SHP77 (cell line): Measurements from ENCODE around the gene HMBS.
A peak's percentile ranks its signal among the peaks of the same experiment; 100 is the strongest.
"Not testable (repeated sequence)": the region's sequence is repeated elsewhere in the genome, so short reads cannot be mapped to it uniquely, and the experiment has no call there.

Experiments used
- DNase-seq, 2 experiments: peaks; one replicate each; lab custom pipeline; 2025; lab: John Stamatoyannopoulos, UW

Gene HMBS

DNA sequence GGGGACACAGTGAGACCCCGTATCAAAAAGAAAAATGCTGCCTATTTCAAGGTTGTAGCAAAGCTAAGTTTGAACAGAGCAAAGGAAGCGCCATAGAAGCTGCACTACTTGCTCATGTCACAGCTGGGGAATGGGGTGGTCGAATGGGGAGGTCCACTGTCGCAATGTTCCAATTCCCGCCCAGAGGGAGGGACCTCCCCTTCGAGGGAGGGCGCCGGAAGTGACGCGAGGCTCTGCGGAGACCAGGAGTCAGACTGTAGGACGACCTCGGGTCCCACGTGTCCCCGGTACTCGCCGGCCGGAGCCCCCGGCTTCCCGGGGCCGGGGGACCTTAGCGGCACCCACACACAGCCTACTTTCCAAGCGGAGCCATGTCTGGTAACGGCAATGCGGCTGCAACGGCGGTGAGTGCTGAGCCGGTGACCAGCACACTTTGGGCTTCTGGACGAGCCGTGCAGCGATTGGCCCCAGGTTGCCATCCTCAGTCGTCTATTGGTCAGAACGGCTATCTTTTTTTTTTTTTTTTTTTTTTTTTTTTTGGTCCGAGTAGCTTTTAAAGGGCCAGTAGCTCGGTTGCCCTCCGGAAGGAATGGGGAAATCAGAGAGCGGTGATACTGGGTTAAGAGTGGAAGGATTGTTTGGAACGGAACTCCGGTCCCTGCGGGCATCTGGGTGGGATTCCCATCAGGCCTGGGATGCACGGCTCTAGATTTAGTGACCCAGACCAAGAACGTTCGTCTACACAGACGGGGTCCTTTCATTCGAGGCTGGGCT is at the start of gene HMBS:
Gene HMBS, plus strand, starts transcription at position 219 of the 774 bp plus-strand sequence. Its CDS starts 153 bp downstream, at position 372.
- peak; percentile 89 to 93 for DNase-seq

DNA sequence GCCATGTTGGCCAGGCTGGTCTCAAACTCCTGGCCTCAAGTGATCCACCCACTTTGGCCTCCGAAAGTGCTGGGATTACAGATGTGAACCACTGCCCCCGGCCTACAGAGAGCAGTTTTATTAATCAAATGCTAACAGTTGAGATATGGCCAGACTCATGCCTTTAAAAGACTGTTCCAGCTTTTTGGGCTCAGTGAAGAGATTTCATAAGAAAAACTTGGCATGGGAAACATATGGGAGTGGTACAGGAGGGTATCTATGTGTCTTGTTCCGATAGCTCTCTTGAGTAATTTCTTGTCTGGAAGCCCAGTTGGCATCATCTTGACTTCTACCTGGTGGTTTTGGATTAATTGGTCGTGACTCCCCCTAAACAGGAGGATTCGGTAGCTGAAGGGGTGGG is 45.8 kb upstream of the HMBS start:
- no peak for DNase-seq

DNA sequence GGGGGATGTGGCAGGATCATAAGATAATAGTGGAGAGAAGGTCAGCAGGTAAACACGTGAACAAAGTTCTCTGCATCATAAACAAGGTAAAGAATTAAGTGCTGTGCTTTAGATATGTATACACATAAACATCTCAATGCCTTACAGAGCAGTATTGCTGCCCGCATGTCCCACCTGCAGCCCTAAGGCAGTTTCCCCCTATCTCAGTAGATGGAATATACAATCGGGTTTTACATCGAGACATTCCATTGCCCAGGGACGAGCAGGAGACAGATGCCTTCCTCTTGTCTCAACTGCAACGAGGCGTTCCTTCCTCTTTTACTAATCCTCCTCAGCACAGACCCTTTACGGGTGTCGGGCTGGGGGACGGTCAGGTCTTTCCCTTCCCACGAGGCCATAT is 45.2 kb upstream of the HMBS start:
- DNase-seq: not testable (repeated sequence)

DNA sequence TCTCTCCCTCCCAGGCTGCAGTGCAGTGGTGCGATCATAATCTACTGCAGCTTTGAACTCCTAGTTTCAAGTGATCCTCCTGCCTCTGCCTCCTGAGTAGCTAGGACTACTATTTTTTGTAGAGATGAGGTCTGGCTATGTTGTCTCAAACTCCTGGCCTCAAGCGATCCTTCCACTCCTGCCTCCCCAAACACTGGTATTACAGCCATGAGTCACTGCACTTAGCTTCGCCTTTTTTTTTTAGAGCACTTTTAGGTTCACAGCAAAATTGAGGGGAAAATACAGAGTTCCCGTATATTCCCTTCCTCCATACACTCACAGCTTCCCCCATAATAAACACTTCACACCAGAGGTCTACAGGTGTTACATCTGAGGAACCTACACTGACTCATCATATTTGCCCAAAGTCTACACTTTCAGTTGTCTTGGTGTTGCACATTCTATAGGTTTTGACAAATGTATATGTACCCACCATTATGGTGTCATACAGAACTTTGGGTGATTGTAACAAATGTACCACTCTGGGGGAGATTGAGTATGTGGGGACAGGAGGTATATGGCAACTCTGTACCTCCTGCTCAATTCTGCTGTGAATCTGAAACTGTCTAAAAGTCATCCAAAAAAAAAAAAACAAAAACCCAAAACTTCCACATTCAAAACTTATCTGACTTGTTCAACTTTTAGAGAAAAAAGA is 42.7 kb upstream of the HMBS start:
- DNase-seq: no peak

DNA sequence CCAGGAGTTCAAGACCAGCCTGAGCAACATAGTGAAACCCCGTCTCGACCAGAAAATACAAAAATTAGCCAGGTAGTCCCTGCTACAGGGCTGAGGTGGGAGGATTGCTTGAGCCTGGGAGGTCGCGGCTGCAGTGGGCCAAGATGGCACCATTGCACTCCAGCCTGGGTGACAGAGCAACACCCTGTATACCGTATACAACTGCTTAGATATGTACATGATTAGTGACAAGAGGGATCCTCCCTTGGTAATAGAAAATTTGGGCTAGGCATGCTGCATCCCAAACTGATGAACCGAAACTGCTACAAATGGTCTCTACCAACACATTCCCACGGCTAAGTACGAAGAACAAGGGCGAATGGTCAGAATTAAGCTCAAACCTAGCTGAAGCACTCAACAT is 41.8 kb upstream of the HMBS start:
- no peak for DNase-seq

DNA sequence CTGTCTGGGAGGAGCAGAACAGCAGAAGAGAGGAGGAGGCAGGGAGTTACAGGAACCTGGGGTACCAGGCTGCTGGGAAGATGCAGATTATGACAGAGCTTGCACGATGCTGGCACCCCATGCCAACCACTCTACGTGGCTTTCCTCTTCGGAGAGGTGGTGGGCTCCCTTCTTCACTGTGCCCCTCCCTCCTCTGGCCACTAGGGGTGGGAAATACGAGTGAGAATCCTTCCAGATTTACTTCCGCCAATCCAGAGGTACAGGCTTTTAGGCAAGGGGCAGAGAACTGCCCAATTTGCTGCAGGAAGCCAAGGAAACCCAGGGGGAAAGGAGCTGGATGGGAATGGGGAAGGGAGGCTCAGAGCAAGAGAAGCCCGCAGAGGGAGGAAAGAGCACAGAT is 40.0 kb upstream of the HMBS start:
- DNase-seq: no peak

DNA sequence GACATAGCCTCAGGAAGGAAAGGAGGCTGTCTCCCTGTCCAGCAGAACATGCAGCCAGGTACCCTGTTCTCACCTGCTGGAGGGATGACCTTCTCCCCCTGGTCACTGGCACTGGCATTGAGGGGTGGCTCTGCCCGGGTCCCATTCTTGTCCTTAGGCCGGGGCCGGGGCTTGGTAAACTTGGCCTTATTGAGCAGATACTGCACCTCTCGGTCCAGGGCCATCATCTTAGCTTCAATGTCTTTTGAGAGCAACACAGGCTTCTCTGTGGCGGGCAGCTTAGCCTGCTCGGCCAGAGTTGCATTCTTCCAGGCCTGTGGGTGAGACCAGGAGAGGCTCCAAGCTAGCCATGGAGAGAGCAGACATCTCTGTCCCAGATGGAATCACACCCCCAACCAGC is 38.2 kb upstream of the HMBS start:
- no peak for DNase-seq

DNA sequence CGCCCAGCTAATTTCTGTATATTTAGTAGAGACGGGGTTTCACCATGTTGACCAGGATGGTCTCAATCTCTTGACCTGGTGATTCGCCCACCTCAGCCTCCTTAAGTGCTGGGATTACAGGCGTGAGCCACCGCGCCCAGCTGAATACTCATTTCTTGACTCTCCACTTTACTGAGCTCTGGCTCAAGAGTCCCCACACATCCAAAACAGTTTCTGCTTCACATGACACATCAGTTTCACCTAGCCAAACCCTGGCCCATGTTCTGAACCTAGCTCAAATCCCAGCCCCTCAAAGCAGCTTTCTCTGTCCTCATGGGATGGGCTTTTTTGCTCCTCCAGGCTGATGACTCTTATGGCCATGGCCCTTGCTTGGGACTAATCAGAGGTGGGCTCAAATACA is 37.5 kb upstream of the HMBS start:
- no peak for DNase-seq

DNA sequence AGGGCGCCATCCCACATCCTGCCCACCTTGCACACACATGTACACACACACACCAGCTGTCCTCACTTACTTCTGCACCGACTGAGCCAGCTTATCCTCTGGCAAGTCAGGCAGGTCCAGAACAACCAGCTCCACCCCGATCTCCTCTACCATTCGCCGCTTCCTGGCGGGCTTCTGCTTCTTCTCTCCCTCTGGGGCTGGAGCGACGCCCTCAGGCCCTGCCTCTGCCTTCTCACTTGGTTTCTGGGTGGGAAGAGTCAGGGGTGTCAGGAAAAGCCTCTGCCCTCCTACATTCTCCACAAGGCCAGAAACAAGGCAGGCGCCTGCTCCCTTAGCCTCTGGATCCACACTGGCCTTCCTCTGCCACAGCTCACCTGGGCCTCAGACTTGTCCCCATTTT is 36.0 kb upstream of the HMBS start:
- no peak for DNase-seq

DNA sequence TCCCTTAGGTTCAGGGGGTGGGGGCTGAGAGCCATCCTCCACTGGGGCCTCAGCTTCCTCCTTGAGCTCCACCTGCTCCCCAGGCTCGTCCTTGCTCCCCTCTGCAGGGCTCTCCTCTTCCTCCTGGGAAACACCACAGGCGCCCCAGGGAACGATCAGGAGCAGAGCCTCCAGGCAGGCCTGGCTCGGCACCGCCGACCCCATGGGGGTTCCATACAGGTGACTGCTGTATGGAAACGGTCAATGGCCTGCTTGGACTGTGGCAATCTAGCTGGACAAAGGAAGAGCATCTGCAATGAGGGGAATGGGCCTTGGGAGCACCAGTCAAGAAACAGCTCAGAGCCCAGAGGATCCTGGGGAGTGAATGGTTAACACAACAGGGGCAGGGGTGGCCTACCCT is 35.6 kb upstream of the HMBS start:
- no peak for DNase-seq

DNA sequence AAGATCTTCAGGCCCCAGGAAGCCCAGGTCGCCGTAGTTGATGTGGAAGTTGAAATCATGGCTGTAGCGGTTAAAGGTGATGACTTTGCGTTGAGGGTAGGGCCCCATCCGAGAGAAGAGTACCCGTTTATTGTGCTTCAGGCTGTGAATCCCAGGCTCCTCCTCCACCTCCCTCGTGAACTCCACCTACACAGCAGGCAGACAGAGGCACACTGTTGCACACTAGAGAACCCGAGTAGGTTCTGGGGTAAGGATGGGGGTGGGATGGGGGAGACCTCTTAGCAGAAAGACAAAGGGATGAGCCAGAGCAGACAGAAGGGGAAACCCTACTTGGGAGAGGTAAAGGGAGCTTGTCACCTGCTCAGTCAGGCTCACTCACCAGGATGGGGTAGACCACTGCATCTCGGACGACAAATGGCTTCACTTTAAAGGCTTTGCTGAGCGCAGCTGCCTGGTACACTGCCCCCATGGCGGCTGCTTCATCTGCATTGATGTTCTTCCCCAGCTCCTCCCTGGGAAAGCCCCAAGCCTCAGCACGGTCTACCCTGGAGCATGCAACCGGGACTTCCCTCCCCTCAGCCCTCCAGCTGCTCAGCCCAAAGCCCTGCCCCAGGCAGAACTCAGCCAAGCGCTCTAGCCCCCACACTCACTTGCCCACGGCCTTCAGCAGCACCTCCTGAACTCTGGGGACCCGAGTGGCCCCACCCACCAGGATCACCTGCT is 33.1 kb upstream of the HMBS start:
- DNase-seq: no peak

DNA sequence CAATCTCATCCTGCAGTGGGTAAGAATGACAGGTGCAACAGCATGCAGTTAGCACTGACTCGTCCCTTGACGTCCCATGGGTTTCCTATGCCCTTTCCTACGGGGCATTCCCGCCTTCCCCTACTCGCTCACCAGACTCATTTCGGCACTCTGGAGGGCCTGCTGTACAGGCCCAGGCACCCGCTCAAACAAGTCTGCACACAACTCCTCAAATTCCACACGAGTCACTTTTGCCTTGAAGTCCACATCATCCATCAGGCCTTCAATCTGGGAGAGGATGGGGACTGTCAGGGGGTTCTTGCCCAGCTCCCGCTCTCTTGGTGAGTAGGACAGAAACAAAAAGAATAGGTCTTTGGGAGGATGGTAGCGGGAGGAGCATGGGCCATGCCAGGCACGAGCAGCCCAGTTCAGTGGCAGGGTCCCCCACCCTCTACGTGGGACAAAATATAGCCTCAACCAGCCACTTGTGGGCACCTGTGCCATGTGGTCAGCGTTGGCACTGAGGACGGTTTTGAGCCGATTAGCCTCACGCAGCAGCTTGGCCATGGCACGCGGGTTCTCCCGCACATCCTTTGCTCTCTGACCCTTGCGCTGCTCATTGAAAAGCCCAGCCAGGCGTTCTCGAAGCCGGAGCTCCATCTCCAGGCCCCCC is 32.4 kb upstream of the HMBS start:
- DNase-seq: no peak

DNA sequence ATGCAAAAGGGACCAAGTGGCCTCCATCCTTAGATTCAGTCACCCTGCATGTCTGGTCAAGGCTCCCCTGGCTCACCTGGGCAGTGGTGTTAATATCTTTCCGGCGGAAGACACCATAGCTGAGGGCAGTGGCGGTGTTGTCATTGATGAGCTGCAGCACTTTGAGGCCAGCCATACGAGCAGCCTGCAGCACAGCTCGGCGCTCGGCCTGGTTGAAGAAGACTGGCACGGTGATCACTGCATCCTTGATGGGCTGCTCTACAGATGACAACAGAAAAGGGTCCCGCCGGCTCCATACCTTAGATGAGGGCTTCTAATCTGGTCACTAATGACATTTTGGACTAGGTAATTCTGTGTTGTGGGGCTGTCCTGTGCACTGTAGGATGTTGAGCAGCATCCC is 30.3 kb upstream of the HMBS start:
- no peak for DNase-seq

DNA sequence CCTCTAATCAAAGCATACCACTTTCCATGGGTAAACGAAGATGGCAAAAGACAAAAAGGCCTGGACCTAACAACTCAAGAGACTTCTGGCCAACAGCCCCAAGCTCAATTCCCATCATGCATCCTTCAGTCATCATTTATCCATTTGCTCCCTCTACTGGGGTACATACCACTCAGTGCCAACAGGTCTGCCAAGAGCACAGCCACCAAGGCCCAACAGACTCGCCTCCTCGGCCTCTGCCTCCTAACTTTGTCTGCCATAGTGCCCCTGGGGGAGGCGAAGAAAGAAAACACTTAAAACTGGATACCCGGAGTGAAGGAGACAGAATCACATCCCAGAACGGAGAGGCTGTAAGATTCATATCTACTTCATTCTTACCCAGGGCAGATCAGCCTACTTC is 28.8 kb upstream of the HMBS start:
- DNase-seq: peak in 1 of 2 experiments; percentile 12

DNA sequence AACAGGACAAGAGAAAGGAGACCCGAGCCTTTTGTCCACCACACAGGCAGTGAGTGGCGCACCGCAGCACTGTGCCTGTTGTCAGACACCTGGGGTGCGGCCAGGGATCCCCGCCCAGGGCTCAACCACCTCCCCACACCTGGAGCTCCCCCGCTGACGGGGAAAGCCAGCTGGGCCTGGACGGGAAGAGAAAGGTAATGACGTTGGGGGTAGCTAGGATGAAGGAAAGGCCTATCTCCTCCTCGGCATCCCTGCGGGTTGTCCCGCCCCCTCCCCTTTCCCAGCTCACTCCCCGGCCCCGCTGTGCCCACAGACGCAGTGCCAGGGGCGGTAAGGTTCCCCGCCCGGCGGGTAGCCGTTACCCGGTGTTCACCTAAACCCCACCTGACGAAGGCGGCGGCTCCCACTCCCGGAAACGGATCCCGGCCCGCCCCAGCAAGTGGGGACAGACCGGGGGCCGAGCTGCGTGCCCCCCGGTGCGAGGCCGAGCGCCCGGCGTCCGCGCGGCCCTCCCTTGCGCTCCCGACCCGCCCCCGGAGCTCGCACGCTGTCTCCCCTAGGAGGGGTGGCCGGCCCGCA is 28.2 kb upstream of the HMBS start:
- DNase-seq: no peak

DNA sequence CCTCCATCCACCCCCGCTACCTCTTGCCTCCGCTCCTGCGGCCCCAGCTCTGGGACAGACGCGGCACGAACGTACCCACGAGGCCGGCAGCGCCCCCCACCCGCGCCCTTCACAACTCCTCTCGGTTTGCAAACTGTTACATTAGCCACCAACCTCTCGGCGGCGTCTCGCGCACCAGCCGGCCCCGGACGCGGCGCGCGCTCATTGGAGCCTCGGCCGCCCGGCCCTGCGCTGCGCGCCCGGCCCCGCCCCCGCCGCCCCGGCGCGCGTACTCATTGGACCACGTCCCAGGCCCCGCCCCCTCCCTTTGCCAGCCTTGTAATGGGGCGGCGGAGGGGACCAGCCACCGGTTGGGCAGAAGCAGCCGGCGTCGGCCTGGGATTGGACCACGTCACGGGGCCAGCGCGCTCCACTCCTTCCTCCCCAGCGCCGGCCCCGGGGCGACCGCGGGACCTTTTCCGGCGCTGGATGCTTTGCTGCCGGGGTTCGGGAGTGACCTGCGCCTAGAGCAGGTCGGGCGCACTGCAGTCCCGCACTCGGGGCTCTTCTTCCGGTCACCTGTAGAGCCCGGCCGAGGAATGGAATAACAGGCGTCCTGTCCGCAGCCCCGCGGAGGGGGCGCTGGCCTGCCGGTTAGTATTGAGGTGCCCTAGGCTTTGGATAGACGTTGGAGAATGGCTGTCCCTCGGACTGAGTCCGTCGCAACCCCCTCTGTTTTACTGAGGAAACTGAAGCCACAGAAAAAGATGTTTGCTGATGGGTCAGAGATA is 27.5 kb upstream of the HMBS start, which contains the start of gene HYOU1:
Gene HYOU1, minus strand, starts transcription at position 206 of the 770 bp plus-strand sequence. CDS start 1,045 bp downstream, outside the sequence.
- peak; percentile 94 to 98 for DNase-seq

DNA sequence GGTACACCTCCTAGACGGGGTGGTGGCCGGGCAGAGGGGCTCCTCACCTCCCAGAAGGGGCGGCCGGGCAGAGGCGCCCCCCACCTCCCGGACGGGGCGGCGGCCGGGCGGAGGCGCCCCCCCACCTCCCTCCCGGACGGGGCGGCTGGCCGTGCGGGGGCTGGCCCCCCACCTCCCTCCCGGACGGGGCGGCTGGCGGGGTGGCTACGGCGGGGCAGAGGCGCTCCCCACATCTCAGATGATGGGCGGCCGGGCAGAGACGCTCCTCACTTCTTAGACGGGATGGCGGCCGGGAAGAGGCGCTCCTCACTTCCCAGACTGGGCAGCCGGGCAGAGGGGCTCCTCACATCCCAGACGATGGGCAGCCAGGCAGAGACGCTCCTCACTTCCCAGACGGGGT is 25.6 kb upstream of the HMBS start:
- DNase-seq: not testable (repeated sequence)

DNA sequence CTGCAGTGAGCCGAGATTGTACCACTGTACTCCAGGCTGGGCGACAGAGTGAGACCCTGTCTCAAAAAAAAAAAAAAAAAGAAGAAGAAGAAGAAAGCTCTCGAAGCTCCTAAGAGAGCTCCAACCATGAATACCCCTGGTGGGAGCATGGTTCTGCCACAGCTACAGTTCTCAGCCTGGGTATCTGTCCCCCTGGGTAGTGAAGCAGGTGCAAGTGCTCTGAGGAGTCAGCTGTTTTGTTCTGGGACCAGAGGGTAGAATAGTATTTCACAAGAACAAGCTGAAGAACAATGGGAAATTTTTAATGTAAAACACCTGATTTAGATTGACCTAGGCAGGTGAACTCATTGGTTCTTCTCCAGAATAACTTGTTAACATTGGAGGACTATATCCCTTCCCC is 23.4 kb upstream of the HMBS start:
- DNase-seq: no peak

DNA sequence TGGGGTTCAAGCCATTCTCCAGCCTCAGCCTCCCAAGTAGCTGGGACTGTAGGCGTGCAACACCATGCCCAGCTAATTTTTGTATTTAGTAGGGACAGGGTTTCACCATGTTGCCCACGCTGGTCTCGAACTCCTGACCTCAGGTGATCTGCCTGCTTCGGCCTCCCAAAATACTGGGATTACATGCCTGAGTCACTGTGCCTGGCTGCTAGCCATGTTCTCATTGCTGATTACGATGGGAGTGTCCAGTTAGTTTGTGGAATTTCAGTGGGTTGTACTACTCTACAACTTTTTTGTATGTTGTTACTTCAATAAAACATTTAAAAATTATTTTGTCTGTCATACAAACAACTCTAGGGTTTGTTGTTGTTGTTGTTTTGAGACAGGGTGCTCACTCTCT is 21.9 kb upstream of the HMBS start:
- no peak for DNase-seq

DNA sequence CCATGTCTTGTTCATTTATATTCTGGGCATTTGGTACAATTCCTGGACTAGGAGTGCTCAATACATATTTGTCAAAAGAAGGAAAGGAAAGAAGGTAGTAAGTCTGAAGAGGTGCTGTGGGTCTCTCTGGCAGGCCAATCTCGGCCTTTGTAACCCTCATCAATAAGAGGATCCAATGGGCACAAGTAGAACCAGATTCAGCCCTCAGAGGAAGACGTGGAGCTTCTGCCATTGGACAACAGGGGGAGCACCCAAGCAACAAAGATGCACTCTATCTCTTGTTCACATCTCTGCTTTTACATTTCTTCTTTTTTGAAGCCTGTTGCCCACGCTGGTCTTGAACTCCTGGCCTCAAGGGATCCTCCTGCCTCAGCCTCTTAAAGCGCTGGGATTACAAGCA is 19.3 kb upstream of the HMBS start:
- DNase-seq: peak; percentile 13 to 18
